NB4 (cell line): Measurements from ENCODE around the gene STX2.
A peak's percentile ranks its signal among the peaks of the same experiment; 100 is the strongest.
"Not testable (repeated sequence)": the region's sequence is repeated elsewhere in the genome, so short reads cannot be mapped to it uniquely, and the experiment has no call there.

Experiments used
- DNase-seq: peaks from one replicate; pipeline ENCODE4 v3.0.0; 2010; ENCODE audit warnings: low read depth
- H3K4me3 ChIP-seq: one replicate; pipeline ENCODE4 v1.5.1; 2011; ENCODE audit warnings: mild to moderate bottlenecking, low read depth, low read length, moderate library complexity
- MYC ChIP-seq: IDR thresholded peaks from 2 replicates; pipeline ENCODE4 v1.6.1; 2011; ENCODE audit warnings: low read depth, low read length
- POLR2A ChIP-seq: IDR thresholded peaks from 2 replicates; pipeline ENCODE4 v1.6.1; 2011; ENCODE audit warnings: mild to moderate bottlenecking; ENCODE audit not compliant: insufficient read length; ENCODE audit errors: extremely low read depth
- TF ChIP-seq, protein P1 (sequence below): IDR thresholded peaks from 2 replicates; pipeline ENCODE4 v1.6.1; 2011; ENCODE audit warnings: low read depth, low read length
- TF ChIP-seq, protein P2 (sequence below): IDR thresholded peaks from one replicate; pipeline ENCODE4 v1.5.1; 2012; ENCODE audit warnings: low read depth, low read length

STX2 gene

GRCh38 chr12:130879212-130879686 is 40.2 kb upstream of the STX2 start:
- TF ChIP-seq, protein P1, sequence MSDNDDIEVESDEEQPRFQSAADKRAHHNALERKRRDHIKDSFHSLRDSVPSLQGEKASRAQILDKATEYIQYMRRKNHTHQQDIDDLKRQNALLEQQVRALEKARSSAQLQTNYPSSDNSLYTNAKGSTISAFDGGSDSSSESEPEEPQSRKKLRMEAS, result no peak
- TF ChIP-seq MYC (no peak), POLR2A (no peak)
- TF ChIP-seq, protein P2, sequence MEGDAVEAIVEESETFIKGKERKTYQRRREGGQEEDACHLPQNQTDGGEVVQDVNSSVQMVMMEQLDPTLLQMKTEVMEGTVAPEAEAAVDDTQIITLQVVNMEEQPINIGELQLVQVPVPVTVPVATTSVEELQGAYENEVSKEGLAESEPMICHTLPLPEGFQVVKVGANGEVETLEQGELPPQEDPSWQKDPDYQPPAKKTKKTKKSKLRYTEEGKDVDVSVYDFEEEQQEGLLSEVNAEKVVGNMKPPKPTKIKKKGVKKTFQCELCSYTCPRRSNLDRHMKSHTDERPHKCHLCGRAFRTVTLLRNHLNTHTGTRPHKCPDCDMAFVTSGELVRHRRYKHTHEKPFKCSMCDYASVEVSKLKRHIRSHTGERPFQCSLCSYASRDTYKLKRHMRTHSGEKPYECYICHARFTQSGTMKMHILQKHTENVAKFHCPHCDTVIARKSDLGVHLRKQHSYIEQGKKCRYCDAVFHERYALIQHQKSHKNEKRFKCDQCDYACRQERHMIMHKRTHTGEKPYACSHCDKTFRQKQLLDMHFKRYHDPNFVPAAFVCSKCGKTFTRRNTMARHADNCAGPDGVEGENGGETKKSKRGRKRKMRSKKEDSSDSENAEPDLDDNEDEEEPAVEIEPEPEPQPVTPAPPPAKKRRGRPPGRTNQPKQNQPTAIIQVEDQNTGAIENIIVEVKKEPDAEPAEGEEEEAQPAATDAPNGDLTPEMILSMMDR, result no peak
- no peak overlapping the region for H3K4me3 ChIP-seq
- DNase-seq, result peak; percentile 53

- H3K4me3 ChIP-seq, result no peak overlapping the region
- DNase-seq, result peak; percentile 60
- TF ChIP-seq, protein P2, result no peak
- TF ChIP-seq POLR2A, result no peak
- TF ChIP-seq, protein P1, result no peak
- TF ChIP-seq MYC, result no peak
Observed at GRCh38 chr12:130878193-130879185, 39.4 kb upstream of the STX2 start.

DNA sequence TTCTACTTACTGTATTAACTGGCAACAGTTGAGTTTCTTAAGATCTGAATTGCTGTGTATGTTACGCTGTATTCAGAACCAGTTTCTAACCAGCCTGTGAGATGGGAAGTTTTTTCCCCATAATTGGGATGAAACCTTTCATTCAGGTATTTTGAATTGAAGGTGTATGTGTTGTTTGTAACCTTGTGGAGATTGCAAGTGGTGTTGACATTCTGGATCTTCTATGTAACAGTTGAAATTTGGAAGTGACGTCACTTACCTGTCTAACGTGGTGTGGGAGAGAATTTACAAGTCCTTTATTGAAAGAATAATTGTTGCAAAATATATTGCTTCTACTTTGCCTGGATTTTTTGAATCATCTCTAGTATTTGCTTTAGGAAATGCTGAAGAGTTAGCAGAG is 38.3 kb upstream of the STX2 start:
- no peak overlapping the region for H3K4me3 ChIP-seq
- no peak for DNase-seq
- TF ChIP-seq MYC (no peak), POLR2A (no peak)
- TF ChIP-seq, protein P2, result no peak
- TF ChIP-seq, protein P1, result no peak

DNA sequence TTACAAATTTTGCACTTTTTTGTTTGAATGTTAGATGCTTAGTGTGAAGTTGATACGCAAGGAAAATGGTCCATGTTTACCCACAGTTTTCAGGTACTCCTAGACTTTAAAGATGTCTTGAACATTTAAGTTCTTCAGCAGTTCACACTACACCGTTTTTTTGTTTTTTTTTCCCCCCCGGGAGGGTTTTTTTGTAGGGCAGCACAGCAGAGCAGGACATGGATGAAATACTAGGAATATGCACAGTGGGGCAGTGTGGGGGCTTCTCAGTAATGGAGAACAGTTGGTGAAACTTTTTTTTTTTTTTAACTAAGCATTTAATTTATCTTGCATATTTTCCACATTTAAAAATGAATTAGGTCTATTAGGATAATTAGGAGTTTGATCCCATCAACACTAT is 37.7 kb upstream of the STX2 start:
- DNase-seq, result no peak
- TF ChIP-seq, protein P2, result no peak
- TF ChIP-seq, protein P1, result no peak
- no peak for TF ChIP-seq MYC
- TF ChIP-seq POLR2A, result no peak

GRCh38 chr12:130876297-130876696 is 37.2 kb upstream of the STX2 start:
- no peak overlapping the region for H3K4me3 ChIP-seq
- TF ChIP-seq POLR2A (no peak), MYC (no peak)
- TF ChIP-seq, protein P2, result no peak
- TF ChIP-seq, protein P1, result no peak
- no peak for DNase-seq

More for the DNA sequence above, 37.7 kb upstream of the STX2 start:
- no peak overlapping the region for H3K4me3 ChIP-seq

DNA sequence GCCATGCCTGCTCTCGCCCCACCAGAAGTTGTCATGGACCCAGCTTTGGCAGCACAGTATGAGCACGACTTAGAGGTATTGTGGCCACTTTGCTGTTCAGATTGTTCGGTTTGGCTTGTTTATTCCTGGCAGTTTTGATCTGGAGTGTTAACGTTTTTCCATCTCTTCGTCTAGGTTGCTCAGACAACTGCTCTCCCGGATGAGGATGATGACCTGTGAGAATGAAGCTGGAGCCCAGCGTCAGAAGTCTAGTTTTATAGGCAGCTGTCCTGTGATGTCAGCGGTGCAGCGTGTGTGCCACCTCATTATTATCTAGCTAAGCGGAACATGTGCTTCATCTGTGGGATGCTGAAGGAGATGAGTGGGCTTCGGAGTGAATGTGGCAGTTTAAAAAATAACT is 36.7 kb upstream of the STX2 start:
- not testable (repeated sequence) for H3K4me3 ChIP-seq, DNase-seq
